NOMO-1 treated with dmso at 0.1 percent for 144 hours (cell line): ENCODE data around the gene MCF2L.
"Not testable (repeated sequence)": the region's sequence is repeated elsewhere in the genome, so short reads cannot be mapped to it uniquely, and the experiment has no call there.

ENCODE experiments used
- DNase-seq: peaks from one replicate; lab custom pipeline; 2025; ENCODE audit not compliant: unreplicated experiment; lab: John Stamatoyannopoulos, UW

The MCF2L gene

GRCh38 chr13:113110048-113110851, 141.2 kb downstream of the MCF2L start:
- DNase-seq = no peak

- DNase-seq = no peak
Measured at GRCh38 chr13:113110852-113111315, 141.9 kb downstream of the MCF2L start.

GRCh38 chr13:113111821-113112220, 142.8 kb downstream of the MCF2L start:
- DNase-seq = not testable (repeated sequence)

GRCh38 chr13:113112475-113112874, 143.5 kb downstream of the MCF2L start:
- not testable (repeated sequence) for DNase-seq

DNA sequence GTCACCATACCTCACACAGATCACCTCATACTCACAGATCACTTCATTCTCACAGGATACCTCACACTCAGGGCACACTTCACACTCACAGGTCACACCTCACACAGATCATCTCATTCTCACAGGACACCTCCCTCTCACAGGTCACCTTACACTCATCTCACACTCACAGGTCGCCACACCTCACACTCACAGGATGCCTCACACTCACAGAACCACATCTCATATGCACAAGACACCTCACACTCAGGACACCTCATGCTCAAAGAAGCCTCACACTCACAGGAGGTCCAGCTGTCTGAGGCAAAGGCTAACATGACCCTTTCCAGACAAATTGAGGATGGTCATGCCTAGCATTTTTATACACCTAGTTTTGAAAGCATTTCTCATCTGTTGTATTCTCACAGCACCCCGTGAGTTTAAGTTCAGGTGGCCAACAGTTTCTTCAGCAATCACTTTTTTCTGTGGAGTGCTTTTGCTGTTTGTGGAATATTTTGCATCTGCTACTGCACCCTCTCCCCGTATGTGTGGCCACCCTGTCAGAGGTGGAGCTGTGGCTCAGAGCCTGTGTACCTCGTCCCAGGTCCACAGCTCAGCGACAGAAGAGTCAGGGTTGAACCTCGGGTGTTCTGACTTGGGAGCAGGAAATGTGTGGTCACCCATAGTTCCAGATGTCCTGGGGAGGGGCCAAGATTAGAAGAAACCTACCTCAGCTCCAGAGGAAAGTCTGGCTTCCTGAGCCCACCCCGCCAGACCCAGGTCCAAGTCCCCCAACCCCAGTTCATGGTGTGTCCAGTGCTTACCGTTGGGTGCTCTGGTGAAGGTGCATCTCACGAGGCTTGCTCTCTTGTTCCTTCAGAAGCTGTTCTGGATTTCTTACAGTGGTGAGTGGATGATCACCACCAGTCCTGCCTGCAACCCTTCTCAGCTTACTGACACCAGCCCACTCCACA, 144.2 kb downstream of the MCF2L start:
- no peak for DNase-seq

DNA sequence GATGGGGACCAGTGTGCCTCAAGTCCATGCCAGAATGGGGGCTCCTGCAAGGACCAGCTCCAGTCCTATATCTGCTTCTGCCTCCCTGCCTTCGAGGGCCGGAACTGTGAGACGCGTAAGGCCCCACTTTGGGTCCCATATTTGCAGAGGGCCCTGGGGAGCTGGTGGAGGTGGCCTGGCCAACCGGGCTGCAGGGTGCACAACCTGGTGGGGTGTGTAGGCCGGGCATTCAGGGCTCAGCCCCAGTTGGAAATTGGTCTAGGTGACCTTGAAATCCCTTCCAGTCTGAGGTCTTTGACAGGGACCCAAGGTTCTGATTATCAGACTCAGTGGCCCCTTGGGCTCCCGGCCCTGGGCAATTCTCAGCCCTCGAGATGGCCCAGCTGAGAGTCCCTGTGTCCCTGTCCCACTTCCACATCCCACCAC, 144.8 kb downstream of the MCF2L start:
- no peak for DNase-seq

- DNase-seq = no peak
Measured at GRCh38 chr13:113114511-113115362, 145.7 kb downstream of the MCF2L start.

- no peak for DNase-seq
Measured at GRCh38 chr13:113115363-113116205, 146.6 kb downstream of the MCF2L start.

GRCh38 chr13:113116206-113116800, 147.3 kb downstream of the MCF2L start:
- no peak for DNase-seq

GRCh38 chr13:113116871-113117271, 147.9 kb downstream of the MCF2L start:
- DNase-seq = no peak

DNA sequence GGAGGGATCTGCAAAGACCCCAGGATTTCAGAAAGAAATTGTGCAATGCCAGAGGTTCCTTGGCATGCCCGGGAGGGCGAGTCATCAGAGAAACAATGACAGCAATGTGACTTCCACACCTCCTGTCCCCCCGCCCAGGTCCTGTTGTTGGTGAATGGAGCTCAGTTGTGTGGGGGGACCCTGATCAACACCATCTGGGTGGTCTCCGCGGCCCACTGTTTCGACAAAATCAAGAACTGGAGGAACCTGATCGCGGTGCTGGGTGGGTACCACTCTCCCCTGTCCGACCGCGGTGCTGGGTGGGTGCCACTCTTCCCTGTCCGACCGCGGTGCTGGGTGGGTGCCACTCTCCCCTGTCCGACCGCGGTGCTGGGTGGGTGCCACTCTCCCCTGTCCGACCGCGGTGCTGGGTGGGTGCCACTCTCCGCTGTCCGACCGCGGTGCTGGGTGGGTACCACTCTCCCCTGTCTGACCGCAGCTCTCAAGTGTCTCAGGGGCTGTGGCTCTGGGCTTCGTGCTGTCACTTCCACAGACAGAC, 148.4 kb downstream of the MCF2L start:
- no peak for DNase-seq

GRCh38 chr13:113117911-113118260, 148.9 kb downstream of the MCF2L start:
- no peak for DNase-seq

GRCh38 chr13:113118261-113119021, 149.4 kb downstream of the MCF2L start:
- DNase-seq = no peak

DNA sequence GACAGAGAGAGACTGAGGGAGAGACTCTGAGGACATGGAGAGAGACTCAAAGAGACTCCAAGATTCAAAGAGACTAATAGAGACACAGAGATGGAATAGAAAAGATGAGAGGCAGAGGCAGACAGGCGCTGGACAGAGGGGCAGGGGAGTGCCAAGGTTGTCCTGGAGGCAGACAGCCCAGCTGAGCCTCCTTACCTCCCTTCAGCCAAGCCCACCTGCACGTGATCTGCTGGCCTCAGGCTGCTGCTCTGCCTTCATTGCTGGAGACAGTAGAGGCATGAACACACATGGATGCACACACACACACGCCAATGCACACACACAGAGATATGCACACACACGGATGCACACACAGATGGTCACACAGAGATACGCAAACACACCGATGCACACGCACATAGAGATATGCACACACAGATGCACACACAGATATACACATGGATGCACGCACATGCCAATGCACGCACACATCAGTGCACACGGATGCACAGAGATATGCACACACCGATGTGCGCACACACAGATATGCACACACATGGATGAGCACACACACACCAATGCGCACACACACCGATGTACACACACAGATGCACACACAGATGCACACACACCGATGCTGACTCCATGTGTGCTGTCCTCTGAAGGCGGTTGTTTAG, 150.3 kb downstream of the MCF2L start:
- DNase-seq = no peak

DNA sequence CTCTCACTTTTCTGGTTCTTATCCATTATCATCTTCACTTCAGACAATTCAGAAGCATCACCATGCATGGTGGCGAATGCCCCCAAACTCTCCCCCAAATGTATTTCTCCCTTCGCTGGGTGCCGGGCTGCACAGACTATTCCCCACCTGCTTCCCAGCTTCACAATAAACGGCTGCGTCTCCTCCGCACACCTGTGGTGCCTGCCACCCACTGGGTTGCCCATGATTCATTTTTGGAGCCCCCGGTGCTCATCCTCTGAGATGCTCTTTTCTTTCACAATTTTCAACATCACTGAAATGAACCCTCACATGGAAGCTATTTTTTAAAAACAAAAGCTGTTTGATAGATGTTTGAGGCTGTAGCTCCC, 150.8 kb downstream of the MCF2L start:
- no peak for DNase-seq

DNA sequence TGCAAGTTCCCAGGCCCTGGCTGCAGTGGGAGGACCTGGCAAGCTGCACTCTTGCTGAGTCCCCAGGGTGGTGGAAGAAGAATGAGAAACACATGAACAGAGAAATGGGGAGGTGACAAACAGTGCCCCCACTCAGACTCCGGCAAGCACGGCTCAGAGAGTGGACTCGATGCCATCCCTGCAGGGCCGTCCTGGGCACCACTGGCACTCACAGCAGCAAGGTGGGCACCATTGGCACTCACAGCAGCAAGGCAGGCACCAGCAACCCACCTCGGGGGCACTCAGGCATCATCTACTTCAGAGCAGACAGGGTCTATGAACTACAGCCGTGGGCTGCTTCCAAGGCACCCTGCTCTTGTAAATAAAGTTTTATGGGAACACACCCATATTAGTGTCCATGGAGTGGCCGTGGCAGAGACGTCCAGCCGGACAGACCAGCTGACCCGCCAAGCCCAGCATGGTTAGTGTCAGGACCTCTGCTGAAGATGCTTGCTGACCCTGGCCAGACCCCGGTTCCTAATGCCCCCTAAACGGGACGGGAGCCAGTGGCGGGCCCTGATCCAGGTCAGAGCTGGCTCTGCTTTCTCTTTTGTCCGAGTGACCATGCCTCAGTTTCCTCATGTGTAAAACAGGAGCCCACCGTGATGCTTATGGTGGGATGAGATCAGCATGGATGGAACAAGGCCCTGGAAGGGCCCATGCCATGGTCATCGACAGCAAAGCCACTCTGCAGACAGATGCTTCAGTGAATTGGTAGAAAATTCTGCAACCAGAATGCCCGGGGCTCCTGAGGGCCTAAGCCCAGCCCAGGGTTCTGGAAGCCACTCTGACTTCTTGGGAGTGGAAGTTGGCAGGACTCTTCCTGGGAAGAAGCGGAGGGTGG, 151.5 kb downstream of the MCF2L start:
- DNase-seq = no peak
